ENCODE data around the gene WAC.
A peak's percentile ranks its signal among the peaks of the same experiment; 100 is the strongest.
"Not testable (repeated sequence)": the region's sequence is repeated elsewhere in the genome, so short reads cannot be mapped to it uniquely, and the experiment has no call there.

The WAC gene

GRCh38 chr10:28514648-28515047, 18.3 kb upstream of the WAC start:
- H3K4me3 ChIP-seq (replicated peaks; ENCODE audit: low read depth, low read length), result no peak overlapping the region
- TF ChIP-seq CTCF (IDR thresholded peaks at IDR 0.05; ENCODE audit: low read depth, low read length, missing control alignments), result no peak
- no peak for DNase-seq (ENCODE audit: extremely low read depth, low read depth)

DNA sequence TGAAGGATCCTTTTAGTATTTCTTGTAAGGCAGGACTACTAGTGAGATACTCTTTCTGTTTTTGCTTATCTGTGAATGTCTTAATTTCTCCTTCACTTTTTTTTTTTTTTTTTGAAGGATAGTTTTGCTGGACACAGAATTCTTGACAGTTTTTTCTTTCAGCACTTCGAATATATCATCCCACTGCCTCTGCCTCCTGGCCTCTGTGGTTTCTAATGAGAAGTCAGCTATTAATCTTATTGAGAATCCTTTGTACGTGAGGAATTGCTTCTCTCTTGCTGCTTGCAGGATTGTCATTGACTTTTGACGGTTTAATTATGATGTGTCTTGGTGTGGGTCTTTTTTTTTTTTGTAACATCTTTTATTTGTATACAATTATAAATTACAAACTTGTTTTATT, 12.6 kb upstream of the WAC start:
- no peak for DNase-seq (ENCODE audit: extremely low read depth, low read depth)
- H3K4me3 ChIP-seq (replicated peaks; ENCODE audit: low read depth, low read length), result no peak overlapping the region
- TF ChIP-seq CTCF (IDR thresholded peaks at IDR 0.05; ENCODE audit: low read depth, low read length, missing control alignments), result no peak

DNA sequence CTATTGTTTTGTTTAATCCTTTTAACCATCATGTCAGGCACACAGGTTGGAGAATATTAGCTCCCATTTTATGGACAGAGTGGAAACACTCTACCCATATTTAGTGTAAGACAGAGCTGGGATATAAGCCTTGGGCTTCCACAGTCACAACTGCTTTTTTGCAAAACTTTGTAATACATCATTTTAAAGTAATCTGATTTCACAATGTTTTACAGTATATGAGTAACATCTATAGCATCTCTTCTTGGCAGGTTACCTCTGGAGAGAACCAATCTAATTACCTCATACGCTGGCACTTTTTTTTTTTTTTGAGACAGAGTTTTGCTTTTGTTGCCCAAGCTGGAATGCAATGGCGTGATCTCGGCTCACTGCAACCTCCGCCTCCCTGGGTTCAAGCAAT, 12.1 kb upstream of the WAC start:
- H3K4me3 ChIP-seq (replicated peaks; ENCODE audit: low read depth, low read length); DNase-seq (ENCODE audit: extremely low read depth, low read depth): not testable (repeated sequence)

- H3K4me3 ChIP-seq (replicated peaks; ENCODE audit: low read depth, low read length); DNase-seq (ENCODE audit: extremely low read depth, low read depth): not testable (repeated sequence)
Observed at GRCh38 chr10:28521961-28522360, 11.0 kb upstream of the WAC start.

DNA sequence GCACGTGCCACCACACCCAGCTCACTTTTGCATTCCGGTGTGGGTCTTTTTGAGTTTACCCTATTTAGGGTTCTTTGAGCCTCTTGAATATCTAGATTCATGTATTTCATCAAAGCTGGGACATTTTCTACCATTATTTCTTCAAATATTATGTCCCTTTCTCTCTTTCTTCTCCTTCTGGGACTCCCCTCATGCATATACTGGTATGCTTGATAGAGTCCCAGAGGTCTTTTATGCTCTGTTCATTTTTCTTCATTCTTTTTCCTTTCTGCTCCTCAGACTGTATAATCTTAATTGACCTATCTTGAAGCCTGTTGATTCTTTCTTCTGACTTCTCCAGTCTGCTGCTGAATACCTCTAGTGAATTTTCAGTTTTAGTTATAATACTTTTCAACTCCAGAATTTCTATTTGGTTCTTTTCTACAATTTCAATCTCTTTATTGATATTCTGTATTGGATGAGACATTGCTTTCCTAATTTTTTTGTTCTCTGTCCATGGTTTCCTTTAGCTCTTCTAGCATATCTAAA, 9.1 kb upstream of the WAC start:
- no peak for DNase-seq (ENCODE audit: extremely low read depth, low read depth)
- no peak overlapping the region for H3K4me3 ChIP-seq (replicated peaks; ENCODE audit: low read depth, low read length)
- no peak for TF ChIP-seq CTCF (IDR thresholded peaks at IDR 0.05; ENCODE audit: low read depth, low read length, missing control alignments)

DNA sequence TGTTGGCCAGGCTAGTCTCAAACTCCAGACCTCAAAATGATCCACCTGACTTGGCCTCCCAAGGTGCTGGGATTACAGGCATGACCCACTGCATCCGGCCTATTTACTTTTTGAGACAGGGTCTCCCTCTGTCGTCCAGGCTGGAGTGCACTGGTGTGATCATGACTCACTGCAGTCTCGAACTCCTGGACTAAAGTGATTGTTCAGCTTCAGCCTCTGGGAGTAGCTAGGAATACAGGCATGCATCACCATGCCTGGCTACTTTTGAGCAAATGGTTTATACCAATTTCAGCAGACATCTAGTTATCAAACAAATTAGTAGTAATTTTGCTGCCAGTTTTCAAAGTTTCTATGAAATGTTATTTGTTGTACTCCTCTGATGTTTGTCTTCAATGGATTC, 2.2 kb upstream of the WAC start:
- no peak for DNase-seq (ENCODE audit: extremely low read depth, low read depth)
- TF ChIP-seq CTCF (IDR thresholded peaks at IDR 0.05; ENCODE audit: low read depth, low read length, missing control alignments), result no peak
- no peak overlapping the region for H3K4me3 ChIP-seq (replicated peaks; ENCODE audit: low read depth, low read length)

DNA sequence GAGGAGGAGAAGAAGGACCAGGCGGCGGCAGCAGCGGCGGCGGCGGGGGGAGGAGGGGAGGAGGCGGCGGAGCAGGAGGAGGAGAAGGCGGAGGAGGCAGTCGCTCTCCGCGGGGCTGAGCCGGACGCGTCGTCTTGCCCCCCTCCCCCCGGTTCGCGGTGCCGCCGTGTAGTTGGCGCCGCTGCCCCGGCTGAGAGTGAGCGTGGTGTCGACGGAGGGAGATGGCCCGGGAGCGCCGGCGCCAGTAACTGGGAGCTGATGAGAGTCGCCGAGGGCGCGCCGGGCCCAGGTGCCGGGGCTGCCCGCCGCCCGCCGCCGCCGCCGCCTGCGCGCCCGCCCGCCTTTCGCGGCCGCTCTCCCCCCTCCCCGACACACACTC, 257 bp downstream of the WAC start:
- no peak for DNase-seq (ENCODE audit: extremely low read depth, low read depth)
- TF ChIP-seq CTCF (IDR thresholded peaks at IDR 0.05; ENCODE audit: low read depth, low read length, missing control alignments), result no peak

DNA sequence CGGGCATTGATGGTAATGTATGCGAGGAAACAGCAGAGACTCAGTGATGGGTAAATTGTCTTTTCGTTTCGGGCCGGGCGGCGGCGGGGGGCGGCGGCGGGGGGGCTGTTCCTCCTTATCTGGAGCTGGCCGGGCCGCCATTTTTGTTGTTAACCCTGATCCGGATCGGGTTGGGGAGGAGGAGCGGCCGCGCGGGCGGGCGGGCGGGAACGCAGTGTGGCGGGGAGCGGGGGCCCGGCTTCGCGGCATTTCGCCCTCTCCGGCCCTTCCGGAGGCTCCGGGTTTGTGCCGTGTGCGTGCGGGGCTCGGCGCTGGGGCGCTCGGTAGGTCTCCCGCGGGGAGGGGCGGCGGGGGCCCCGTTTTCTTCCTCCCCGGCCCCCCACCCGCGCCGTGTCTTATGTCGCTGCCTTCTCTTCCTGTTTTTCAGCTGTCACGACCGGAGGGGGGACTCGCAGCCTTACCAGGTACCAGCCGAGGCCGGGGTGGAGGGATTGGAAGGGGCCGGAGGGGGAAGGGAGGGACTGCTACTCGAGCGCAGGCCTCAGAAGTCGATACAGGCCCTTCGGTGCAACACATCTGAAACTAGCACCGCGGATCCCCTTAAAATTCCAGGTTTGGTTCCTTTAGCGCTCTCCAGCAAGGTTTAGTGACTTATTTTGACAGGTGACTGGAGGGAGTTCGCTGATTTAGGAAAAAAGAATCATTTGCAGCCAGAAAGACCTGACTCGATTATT, 820 bp downstream of the WAC start:
- no peak for TF ChIP-seq CTCF (IDR thresholded peaks at IDR 0.05; ENCODE audit: low read depth, low read length, missing control alignments)
- DNase-seq (ENCODE audit: extremely low read depth, low read depth), result no peak
- peak overlapping the region; percentile 73 for H3K4me3 ChIP-seq (replicated peaks; ENCODE audit: low read depth, low read length)

More for the DNA sequence above, 257 bp downstream of the WAC start:
- peak overlapping the region; percentile 73 for H3K4me3 ChIP-seq (replicated peaks; ENCODE audit: low read depth, low read length)

Data from HFF-Myc (cell line).